ENCODE data around the gene EFCAB7. TPM values are rescaled to one million over a fixed set of nuclear protein-coding genes. Genes with fewer than 3 reads are reported as not detected.

EFCAB7 gene
- polyA plus RNA-seq, 1 donor (not counting 4 experiments of a cell fraction or from before 2014, with no cell fraction given), result 4.9 TPM

GRCh38 chr1:63615768-63616420 lies 92.6 kb downstream of the EFCAB7 start:
- Histone ChIP-seq H3K4me2 (ENCODE audit: control insufficient read depth, extremely low read depth, insufficient read depth, low read depth, low read length) (no peak overlapping the region), H3K27ac (ENCODE audit: control insufficient read depth, insufficient read depth, low read length) (no peak overlapping the region), H3K9me1 (ENCODE audit: control insufficient read depth, extremely low read depth, insufficient read depth, low read length) (no peaks in the 10 kb centered on the region), H3K9ac (ENCODE audit: control insufficient read depth, extremely low read depth, insufficient read depth, low read length) (no peak overlapping the region), H2AFZ (ENCODE audit: control insufficient read depth, low read length) (no peak overlapping the region), H3K4me3 (ENCODE audit: control insufficient read depth in 2 of 3, extremely low read depth in 1 of 3, insufficient read depth in 2 of 3, low read depth in 1 of 3, low read length in 3 of 3) (no peak overlapping the region), H3K79me2 (ENCODE audit: control insufficient read depth, insufficient read depth, low read length) (no peaks in the 10 kb centered on the region), H3K27me3 (ENCODE audit: control insufficient read depth, extremely low read depth, insufficient read depth, low read length) (no peaks in the 10 kb centered on the region), H4K20me1 (ENCODE audit: control insufficient read depth, extremely low read depth, insufficient read depth, low read length) (no peaks in the 10 kb centered on the region), H3K36me3 (ENCODE audit: control insufficient read depth in 2 of 2, extremely low read depth in 1 of 2, insufficient read depth in 2 of 2, low read length in 2 of 2) (no peaks in the 10 kb centered on the region), H3K9me3 (ENCODE audit: control insufficient read depth, low read depth, low read length) (no peaks in the 10 kb centered on the region), H3K4me1 (ENCODE audit: control insufficient read depth, extremely low read depth, insufficient read depth, low read length) (no peaks in the 10 kb centered on the region)
- TF ChIP-seq CTCF (optimal IDR thresholded peaks at IDR 0.05 in 1 of 3, IDR thresholded peaks at IDR 0.05 in 1 of 3, conservative IDR thresholded peaks at IDR 0.05 in 1 of 3; ENCODE audit: extremely low read depth in 1 of 3, insufficient read depth in 2 of 3, low read length in 3 of 3) (peak; percentile 50 to 67 (median 67)), EZH2 (IDR thresholded peaks at IDR 0.05; ENCODE audit: low read length) (no peak)
- FAIRE-seq (peak; percentile 87), DNase-seq (ENCODE audit: low read depth, low spot score) (no peak)
- dilution Hi-C loops (cut with MboI; ENCODE audit: extremely low pct_ligation_motif_present, low sequenced_read_pairs), result no loop called here

GRCh38 chr1:63617450-63617849 lies 94.1 kb downstream of the EFCAB7 start:
- Histone ChIP-seq H3K9me1 (ENCODE audit: control insufficient read depth, extremely low read depth, insufficient read depth, low read length) (no peaks in the 10 kb centered on the region), H3K4me3 (ENCODE audit: control insufficient read depth in 2 of 3, extremely low read depth in 1 of 3, insufficient read depth in 2 of 3, low read depth in 1 of 3, low read length in 3 of 3) (no peak overlapping the region)
- dilution Hi-C loops (cut with MboI; ENCODE audit: extremely low pct_ligation_motif_present, low sequenced_read_pairs), result no loop called here

More at GRCh38 chr1:63617450-63617849, 94.1 kb downstream of the EFCAB7 start:
- no peaks in the 10 kb centered on the region for H3K79me2 ChIP-seq (ENCODE audit: control insufficient read depth, insufficient read depth, low read length)
- no peaks in the 10 kb centered on the region for H3K4me1 ChIP-seq (ENCODE audit: control insufficient read depth, extremely low read depth, insufficient read depth, low read length)
- H3K9me3 ChIP-seq (ENCODE audit: control insufficient read depth, low read depth, low read length), result no peaks in the 10 kb centered on the region
- TF ChIP-seq CTCF (optimal IDR thresholded peaks at IDR 0.05 in 1 of 3, IDR thresholded peaks at IDR 0.05 in 1 of 3, conservative IDR thresholded peaks at IDR 0.05 in 1 of 3; ENCODE audit: extremely low read depth in 1 of 3, insufficient read depth in 2 of 3, low read length in 3 of 3) (no peak), EZH2 (IDR thresholded peaks at IDR 0.05; ENCODE audit: low read length) (no peak)
- no peaks in the 10 kb centered on the region for H4K20me1 ChIP-seq (ENCODE audit: control insufficient read depth, extremely low read depth, insufficient read depth, low read length)
- no peak overlapping the region for H3K9ac ChIP-seq (ENCODE audit: control insufficient read depth, extremely low read depth, insufficient read depth, low read length)
- no peak overlapping the region for H3K4me2 ChIP-seq (ENCODE audit: control insufficient read depth, extremely low read depth, insufficient read depth, low read depth, low read length)
- FAIRE-seq (no peak), DNase-seq (ENCODE audit: low read depth, low spot score) (no peak)
- no peak overlapping the region for H3K27ac ChIP-seq (ENCODE audit: control insufficient read depth, insufficient read depth, low read length)
- no peaks in the 10 kb centered on the region for H3K36me3 ChIP-seq (ENCODE audit: control insufficient read depth in 2 of 2, extremely low read depth in 1 of 2, insufficient read depth in 2 of 2, low read length in 2 of 2)
- H2AFZ ChIP-seq (ENCODE audit: control insufficient read depth, low read length), result no peak overlapping the region
- H3K27me3 ChIP-seq (ENCODE audit: control insufficient read depth, extremely low read depth, insufficient read depth, low read length), result no peaks in the 10 kb centered on the region
